Measurements from ENCODE around the gene CCDC178. TPM values are rescaled to one million over a fixed set of nuclear protein-coding genes. Genes with fewer than 3 reads are reported as not detected.
"Not testable (repeated sequence)": the region's sequence is repeated elsewhere in the genome, so short reads cannot be mapped to it uniquely, and the experiment has no call there.

The CCDC178 gene
- total RNA-seq, 4 donors from 2014 or later: 0.78 to 8.7 (median 2.2) TPM

DNA sequence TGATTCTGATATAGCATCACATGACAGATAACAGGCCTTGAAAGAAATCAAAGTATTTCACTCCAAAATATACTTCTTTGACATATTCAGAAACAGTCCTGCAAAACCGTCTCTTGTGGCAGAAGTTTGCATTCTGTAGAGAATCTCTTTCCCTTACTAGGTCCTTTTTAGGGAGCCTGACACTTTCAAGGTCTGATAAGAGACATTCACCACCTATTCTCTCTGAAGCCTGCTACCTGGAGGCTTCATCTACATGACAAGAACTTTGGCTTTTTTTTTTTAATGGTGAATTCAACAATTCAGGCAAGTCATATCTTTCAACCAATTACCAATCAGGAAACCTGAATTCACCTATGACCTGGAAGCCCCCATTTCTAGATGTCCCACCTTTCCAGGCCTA lies 83.8 kb downstream of the CCDC178 start:
- H3K27ac ChIP-seq: no peak overlapping the region
- no peaks in the 10 kb centered on the region for H3K36me3 ChIP-seq
- H3K27me3 ChIP-seq: no peaks in the 10 kb centered on the region
- no peak for DNase-seq (ENCODE audit: low spot score in 2 of 2)
- H3K9me3 ChIP-seq: peaks cover 0 to 9% (median 0%) of the 10 kb centered on the region in 4 donors
- H3K4me1 ChIP-seq: no peaks in the 10 kb centered on the region
- 75 to 83% methylated on average over 1 of the region's 1 CpG for WGBS, 2 donors
- H3K4me3 ChIP-seq: no peak overlapping the region
- TF ChIP-seq EP300 (IDR thresholded peaks at IDR 0.05) (no peak), POLR2A (IDR thresholded peaks at IDR 0.05) (no peak)
- TF ChIP-seq, protein P1, sequence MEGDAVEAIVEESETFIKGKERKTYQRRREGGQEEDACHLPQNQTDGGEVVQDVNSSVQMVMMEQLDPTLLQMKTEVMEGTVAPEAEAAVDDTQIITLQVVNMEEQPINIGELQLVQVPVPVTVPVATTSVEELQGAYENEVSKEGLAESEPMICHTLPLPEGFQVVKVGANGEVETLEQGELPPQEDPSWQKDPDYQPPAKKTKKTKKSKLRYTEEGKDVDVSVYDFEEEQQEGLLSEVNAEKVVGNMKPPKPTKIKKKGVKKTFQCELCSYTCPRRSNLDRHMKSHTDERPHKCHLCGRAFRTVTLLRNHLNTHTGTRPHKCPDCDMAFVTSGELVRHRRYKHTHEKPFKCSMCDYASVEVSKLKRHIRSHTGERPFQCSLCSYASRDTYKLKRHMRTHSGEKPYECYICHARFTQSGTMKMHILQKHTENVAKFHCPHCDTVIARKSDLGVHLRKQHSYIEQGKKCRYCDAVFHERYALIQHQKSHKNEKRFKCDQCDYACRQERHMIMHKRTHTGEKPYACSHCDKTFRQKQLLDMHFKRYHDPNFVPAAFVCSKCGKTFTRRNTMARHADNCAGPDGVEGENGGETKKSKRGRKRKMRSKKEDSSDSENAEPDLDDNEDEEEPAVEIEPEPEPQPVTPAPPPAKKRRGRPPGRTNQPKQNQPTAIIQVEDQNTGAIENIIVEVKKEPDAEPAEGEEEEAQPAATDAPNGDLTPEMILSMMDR (IDR thresholded peaks at IDR 0.05): no peak

DNA sequence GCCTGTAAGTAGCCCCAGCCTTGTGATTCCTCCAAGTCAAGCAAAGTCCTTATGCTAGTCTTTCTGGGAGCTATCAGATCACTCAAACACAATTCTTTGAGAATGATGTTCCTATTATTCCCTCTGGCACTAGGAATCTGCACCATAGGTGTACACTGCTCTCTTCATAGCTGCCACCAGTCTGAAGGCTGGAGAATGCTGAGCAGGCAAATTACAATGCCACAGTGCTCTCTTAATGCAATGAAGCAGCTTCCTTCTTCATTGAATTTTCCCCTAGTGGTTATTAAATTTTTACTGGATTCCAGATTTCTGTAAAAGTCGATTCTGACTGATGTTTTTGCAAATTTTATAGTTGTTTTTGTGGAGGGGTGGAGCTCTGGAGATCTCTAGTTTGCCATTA lies 84.8 kb downstream of the CCDC178 start:
- Histone ChIP-seq H3K9me3 (peaks cover 0 to 9% (median 0%) of the 10 kb centered on the region in 4 donors), H3K36me3 (no peaks in the 10 kb centered on the region), H3K4me3 (no peak overlapping the region), H3K27ac (no peak overlapping the region), H3K4me1 (no peaks in the 10 kb centered on the region), H3K27me3 (no peaks in the 10 kb centered on the region)
- TF ChIP-seq POLR2A (IDR thresholded peaks at IDR 0.05) (no peak), EP300 (IDR thresholded peaks at IDR 0.05) (no peak)
- TF ChIP-seq, protein P1 (IDR thresholded peaks at IDR 0.05): no peak
- DNase-seq (ENCODE audit: low spot score in 2 of 2): no peak
- WGBS, 2 donors: 47% methylated on average over 1 of the region's 1 CpG

DNA sequence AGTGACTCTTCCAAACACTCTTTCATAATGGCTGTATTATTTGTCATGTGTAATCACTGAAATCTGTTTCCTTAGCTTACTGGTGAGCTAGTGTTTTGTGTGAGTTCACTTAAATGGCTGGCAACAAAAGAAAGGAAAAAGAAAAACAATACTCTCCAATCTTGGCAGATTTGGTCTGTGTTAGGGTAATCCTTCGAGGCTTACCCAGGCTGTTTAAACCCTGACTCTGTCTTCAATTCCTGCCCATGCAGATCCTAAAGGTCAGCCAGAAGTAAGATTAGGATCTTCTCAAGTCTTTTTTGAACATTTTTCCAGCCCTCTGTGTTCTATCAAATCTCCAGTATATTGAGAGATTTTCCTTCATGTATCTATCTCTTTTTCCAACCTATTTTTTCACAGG lies 85.3 kb downstream of the CCDC178 start:
- no peak for TF ChIP-seq POLR2A (IDR thresholded peaks at IDR 0.05)
- TF ChIP-seq EP300 (IDR thresholded peaks at IDR 0.05): no peak
- TF ChIP-seq, protein P1 (IDR thresholded peaks at IDR 0.05): no peak
- H3K4me3 ChIP-seq: no peak overlapping the region
- H3K9me3 ChIP-seq: peaks cover 0 to 9% (median 0%) of the 10 kb centered on the region in 4 donors
- H3K4me1 ChIP-seq: no peaks in the 10 kb centered on the region
- no peaks in the 10 kb centered on the region for H3K36me3 ChIP-seq
- no peak overlapping the region for H3K27ac ChIP-seq
- no peak for DNase-seq (ENCODE audit: low spot score in 2 of 2)
- H3K27me3 ChIP-seq: no peaks in the 10 kb centered on the region
- WGBS, 2 donors: 43 to 58% methylated on average over 1 of the region's 1 CpG

DNA sequence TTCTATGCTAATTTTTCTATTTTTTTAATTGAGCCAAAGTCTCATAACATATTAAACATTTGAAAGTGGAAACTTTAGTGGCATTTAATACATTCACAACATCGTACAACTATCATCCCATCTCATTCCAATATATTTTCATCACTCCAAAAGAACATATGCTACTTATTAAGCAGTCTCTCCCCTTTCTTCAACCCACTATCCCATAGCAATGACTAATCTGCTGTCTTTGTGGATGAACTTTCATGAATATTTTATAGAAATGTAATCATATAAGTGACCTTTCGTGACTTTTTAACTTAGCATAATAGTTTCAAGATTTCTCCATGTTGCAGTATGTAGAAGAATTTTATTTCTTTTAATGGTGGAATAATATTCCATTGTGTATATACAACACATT lies 90.3 kb downstream of the CCDC178 start:
- Histone ChIP-seq H3K4me3 (no peak overlapping the region), H3K9me3 (peaks cover 0 to 9% (median 0%) of the 10 kb centered on the region in 4 donors), H3K36me3 (no peaks in the 10 kb centered on the region), H3K27me3 (no peaks in the 10 kb centered on the region), H3K4me1 (no peaks in the 10 kb centered on the region), H3K27ac (no peak overlapping the region)
- no peak for DNase-seq (ENCODE audit: low spot score in 2 of 2)
- 73 to 75% methylated on average over 2 of the region's 2 CpGs for WGBS, 2 donors
- TF ChIP-seq POLR2A (IDR thresholded peaks at IDR 0.05) (no peak), EP300 (IDR thresholded peaks at IDR 0.05) (no peak)
- TF ChIP-seq, protein P1 (IDR thresholded peaks at IDR 0.05): no peak

DNA sequence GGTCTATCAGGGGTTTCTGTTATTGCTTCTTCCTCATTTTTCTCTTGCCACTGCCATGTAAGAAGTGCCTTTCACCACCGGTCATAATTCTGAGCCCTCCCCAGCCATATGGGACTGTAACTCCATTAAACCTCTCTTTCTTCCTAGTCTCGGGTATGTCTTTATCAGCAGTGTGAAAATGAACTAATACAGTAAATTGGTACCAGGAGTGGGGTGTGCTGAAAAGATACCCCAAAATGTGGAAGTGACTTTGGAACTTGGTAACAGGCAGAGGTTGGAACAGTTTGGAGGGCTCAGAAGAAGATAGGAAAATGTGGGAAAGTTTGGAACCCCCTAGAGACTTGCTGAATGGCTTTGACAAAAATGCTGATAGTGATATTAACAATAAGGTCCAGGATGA lies 100.8 kb downstream of the CCDC178 start:
- H3K27ac ChIP-seq; H3K27me3 ChIP-seq; H3K4me3 ChIP-seq; H3K4me1 ChIP-seq; DNase-seq (ENCODE audit: low spot score in 2 of 2); H3K36me3 ChIP-seq: not testable (repeated sequence)
- peaks cover 0 to 10% (median 1%) of the 10 kb centered on the region in 4 donors for H3K9me3 ChIP-seq
- 87 to 89% methylated on average over 2 of the region's 2 CpGs for WGBS, 2 donors

DNA sequence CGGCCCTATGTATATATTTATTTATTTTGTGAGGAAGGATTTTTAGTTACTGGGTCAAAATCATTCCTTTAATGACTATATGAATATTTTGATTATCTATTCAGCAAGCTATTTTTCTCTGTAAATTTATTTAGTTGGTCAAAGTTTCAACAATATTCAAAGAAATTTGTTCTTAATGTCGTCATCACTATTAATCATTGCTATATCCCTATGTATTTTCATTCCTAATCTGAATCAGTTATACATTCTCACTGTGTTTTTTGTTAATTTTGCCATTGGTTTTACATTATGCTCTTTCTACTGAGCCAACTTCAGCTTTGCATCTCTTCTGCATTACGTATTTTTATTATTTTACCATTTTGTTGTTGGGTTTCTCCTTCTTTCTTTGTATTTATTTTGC lies 105.7 kb downstream of the CCDC178 start:
- H3K27ac ChIP-seq: no peak overlapping the region
- DNase-seq (ENCODE audit: low spot score in 2 of 2): no peak
- no peaks in the 10 kb centered on the region for H3K27me3 ChIP-seq
- TF ChIP-seq, protein P1 (IDR thresholded peaks at IDR 0.05): no peak
- TF ChIP-seq EP300 (IDR thresholded peaks at IDR 0.05) (no peak), POLR2A (IDR thresholded peaks at IDR 0.05) (no peak)
- H3K36me3 ChIP-seq: no peaks in the 10 kb centered on the region
- no peaks in the 10 kb centered on the region for H3K9me3 ChIP-seq
- no peak overlapping the region for H3K4me3 ChIP-seq
- 70 to 83% methylated on average over 3 of the region's 3 CpGs for WGBS, 2 donors
- H3K4me1 ChIP-seq: no peaks in the 10 kb centered on the region
